ENCODE results near the gene RPS27L.

The RPS27L gene

DNA sequence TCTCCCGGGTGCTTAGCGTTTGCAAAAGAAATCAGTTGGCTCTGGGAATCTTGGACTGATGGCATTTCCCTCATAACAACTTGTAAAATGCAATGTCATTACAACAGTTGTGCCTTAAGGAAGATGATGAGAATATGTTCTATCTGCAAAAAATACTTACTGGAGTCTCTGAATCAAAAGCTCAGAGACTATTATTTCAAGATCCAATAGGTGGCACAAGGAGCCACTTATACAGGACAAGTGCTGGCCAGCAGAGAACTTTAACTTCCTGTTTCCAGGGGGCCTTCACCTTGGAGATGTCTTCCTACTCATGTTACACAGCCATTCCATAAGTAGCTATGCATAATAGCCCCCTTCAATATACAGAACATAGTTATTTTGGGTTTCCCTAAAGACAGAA is 8.9 kb upstream of the RPS27L start (continued):
- TF ChIP-seq, protein P1, sequence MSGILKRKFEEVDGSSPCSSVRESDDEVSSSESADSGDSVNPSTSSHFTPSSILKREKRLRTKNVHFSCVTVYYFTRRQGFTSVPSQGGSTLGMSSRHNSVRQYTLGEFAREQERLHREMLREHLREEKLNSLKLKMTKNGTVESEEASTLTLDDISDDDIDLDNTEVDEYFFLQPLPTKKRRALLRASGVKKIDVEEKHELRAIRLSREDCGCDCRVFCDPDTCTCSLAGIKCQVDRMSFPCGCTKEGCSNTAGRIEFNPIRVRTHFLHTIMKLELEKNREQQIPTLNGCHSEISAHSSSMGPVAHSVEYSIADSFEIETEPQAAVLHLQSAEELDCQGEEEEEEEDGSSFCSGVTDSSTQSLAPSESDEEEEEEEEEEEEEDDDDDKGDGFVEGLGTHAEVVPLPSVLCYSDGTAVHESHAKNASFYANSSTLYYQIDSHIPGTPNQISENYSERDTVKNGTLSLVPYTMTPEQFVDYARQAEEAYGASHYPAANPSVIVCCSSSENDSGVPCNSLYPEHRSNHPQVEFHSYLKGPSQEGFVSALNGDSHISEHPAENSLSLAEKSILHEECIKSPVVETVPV (CRISPR knock-in tag; IDR thresholded peaks at IDR 0.05), result no peak
- TF ChIP-seq GLIS3 (CRISPR knock-in tag; IDR thresholded peaks at IDR 0.05), result no peak

DNA sequence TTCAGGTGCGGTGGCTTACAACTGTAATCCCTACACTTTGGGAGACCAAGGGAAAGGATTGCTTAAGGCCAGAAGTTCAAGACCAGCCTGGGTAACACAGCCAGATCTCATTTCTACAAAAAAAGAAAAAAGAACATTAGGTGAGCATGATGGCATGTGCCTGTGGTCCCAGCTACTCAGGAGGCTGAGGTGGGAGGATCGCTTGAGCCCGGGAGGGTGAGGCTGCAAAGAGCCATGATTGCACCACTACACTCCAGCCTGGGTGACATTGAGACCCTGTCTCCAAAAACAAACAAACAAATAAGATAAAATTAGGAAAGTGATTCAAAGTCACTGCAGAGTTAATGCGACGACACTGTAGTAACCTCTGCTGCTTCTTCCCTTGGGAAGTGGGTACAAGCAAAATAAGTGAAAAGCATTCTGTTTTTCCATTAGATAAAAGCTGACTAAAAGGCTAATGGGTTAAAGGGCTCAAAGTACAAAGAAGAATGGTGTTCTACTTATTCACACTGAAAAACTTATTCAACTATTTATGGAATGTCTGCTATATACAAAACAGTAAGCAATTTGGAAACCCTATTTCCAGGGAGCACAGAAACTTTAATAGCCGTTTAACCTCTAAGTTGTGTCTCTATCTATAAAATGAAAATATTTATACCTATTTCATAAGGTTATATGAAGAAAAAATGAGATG is 8.0 kb upstream of the RPS27L start:
- TF ChIP-seq ISL1 (CRISPR knock-in tag; IDR thresholded peaks at IDR 0.05) (no peak), SNAI2 (CRISPR knock-in tag; IDR thresholded peaks at IDR 0.05) (no peak), ZC3H10 (CRISPR knock-in tag; IDR thresholded peaks at IDR 0.05) (no peak), TOX (CRISPR knock-in tag; IDR thresholded peaks at IDR 0.05; ENCODE audit: borderline replicate concordance) (no peak), OSR1 (CRISPR knock-in tag; IDR thresholded peaks at IDR 0.05) (no peak), RARB (CRISPR knock-in tag; IDR thresholded peaks at IDR 0.05) (no peak), PPARA (CRISPR knock-in tag; IDR thresholded peaks at IDR 0.05; ENCODE audit: borderline replicate concordance) (no peak), ZFP3 (CRISPR knock-in tag; IDR thresholded peaks at IDR 0.05) (no peak)
- TF ChIP-seq, protein P2, sequence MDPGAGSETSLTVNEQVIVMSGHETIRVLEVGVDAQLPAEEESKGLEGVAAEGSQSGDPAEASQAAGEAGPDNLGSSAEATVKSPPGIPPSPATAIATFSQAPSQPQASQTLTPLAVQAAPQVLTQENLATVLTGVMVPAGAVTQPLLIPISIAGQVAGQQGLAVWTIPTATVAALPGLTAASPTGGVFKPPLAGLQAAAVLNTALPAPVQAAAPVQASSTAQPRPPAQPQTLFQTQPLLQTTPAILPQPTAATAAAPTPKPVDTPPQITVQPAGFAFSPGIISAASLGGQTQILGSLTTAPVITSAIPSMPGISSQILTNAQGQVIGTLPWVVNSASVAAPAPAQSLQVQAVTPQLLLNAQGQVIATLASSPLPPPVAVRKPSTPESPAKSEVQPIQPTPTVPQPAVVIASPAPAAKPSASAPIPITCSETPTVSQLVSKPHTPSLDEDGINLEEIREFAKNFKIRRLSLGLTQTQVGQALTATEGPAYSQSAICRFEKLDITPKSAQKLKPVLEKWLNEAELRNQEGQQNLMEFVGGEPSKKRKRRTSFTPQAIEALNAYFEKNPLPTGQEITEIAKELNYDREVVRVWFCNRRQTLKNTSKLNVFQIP (CRISPR knock-in tag; IDR thresholded peaks at IDR 0.05; ENCODE audit: borderline replicate concordance, low read depth), result no peak
- TF ChIP-seq, protein P1 (CRISPR knock-in tag; IDR thresholded peaks at IDR 0.05), result no peak
- TF ChIP-seq, protein P3, sequence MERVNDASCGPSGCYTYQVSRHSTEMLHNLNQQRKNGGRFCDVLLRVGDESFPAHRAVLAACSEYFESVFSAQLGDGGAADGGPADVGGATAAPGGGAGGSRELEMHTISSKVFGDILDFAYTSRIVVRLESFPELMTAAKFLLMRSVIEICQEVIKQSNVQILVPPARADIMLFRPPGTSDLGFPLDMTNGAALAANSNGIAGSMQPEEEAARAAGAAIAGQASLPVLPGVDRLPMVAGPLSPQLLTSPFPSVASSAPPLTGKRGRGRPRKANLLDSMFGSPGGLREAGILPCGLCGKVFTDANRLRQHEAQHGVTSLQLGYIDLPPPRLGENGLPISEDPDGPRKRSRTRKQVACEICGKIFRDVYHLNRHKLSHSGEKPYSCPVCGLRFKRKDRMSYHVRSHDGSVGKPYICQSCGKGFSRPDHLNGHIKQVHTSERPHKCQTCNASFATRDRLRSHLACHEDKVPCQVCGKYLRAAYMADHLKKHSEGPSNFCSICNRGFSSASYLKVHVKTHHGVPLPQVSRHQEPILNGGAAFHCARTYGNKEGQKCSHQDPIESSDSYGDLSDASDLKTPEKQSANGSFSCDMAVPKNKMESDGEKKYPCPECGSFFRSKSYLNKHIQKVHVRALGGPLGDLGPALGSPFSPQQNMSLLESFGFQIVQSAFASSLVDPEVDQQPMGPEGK (CRISPR knock-in tag; IDR thresholded peaks at IDR 0.05; ENCODE audit: borderline replicate concordance), result no peak
- ATAC-seq, result no peak

DNA sequence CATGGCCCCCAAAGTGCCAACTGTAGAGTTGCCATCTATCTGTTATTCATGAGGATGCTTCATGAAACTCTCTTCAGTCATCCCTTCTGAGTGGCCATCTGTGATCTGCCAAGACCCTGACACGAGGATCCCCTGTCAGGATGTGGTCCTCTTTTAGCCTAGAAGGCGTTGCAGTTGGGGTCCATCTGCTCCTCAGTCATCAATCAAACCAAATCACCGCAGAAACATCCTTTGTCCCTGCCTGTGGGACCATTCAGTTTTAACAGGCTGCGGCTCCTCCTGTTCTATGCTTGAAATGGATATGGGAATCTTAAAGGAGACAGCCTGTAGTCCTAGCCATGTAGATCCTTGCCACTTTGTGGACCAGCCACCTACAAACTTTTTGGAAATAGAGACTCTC is 5.9 kb upstream of the RPS27L start:
- ATAC-seq, result no peak
- TF ChIP-seq GLIS3 (CRISPR knock-in tag; IDR thresholded peaks at IDR 0.05) (no peak), SNAI2 (CRISPR knock-in tag; IDR thresholded peaks at IDR 0.05) (no peak), ISL1 (CRISPR knock-in tag; IDR thresholded peaks at IDR 0.05) (no peak), ZFP3 (CRISPR knock-in tag; IDR thresholded peaks at IDR 0.05) (no peak), TCF4 (CRISPR knock-in tag; IDR thresholded peaks at IDR 0.05; ENCODE audit: borderline replicate concordance) (no peak), RARB (CRISPR knock-in tag; IDR thresholded peaks at IDR 0.05) (no peak), ZFP30 (CRISPR knock-in tag; IDR thresholded peaks at IDR 0.05) (no peak), ESRRG (CRISPR knock-in tag; IDR thresholded peaks at IDR 0.05) (no peak), BACH2 (CRISPR knock-in tag; IDR thresholded peaks at IDR 0.05; ENCODE audit: borderline replicate concordance) (no peak), OSR1 (CRISPR knock-in tag; IDR thresholded peaks at IDR 0.05) (no peak), PPARA (CRISPR knock-in tag; IDR thresholded peaks at IDR 0.05; ENCODE audit: borderline replicate concordance) (no peak), ZC3H10 (CRISPR knock-in tag; IDR thresholded peaks at IDR 0.05) (no peak), ZNF8 (CRISPR knock-in tag; IDR thresholded peaks at IDR 0.05) (no peak), ARNTL (CRISPR knock-in tag; IDR thresholded peaks at IDR 0.05; ENCODE audit: borderline replicate concordance, low read depth) (no peak)
- TF ChIP-seq, protein P4, sequence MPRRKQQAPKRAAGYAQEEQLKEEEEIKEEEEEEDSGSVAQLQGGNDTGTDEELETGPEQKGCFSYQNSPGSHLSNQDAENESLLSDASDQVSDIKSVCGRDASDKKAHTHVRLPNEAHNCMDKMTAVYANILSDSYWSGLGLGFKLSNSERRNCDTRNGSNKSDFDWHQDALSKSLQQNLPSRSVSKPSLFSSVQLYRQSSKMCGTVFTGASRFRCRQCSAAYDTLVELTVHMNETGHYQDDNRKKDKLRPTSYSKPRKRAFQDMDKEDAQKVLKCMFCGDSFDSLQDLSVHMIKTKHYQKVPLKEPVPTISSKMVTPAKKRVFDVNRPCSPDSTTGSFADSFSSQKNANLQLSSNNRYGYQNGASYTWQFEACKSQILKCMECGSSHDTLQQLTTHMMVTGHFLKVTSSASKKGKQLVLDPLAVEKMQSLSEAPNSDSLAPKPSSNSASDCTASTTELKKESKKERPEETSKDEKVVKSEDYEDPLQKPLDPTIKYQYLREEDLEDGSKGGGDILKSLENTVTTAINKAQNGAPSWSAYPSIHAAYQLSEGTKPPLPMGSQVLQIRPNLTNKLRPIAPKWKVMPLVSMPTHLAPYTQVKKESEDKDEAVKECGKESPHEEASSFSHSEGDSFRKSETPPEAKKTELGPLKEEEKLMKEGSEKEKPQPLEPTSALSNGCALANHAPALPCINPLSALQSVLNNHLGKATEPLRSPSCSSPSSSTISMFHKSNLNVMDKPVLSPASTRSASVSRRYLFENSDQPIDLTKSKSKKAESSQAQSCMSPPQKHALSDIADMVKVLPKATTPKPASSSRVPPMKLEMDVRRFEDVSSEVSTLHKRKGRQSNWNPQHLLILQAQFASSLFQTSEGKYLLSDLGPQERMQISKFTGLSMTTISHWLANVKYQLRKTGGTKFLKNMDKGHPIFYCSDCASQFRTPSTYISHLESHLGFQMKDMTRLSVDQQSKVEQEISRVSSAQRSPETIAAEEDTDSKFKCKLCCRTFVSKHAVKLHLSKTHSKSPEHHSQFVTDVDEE (CRISPR knock-in tag; IDR thresholded peaks at IDR 0.05), result no peak
- TF ChIP-seq, protein P5, sequence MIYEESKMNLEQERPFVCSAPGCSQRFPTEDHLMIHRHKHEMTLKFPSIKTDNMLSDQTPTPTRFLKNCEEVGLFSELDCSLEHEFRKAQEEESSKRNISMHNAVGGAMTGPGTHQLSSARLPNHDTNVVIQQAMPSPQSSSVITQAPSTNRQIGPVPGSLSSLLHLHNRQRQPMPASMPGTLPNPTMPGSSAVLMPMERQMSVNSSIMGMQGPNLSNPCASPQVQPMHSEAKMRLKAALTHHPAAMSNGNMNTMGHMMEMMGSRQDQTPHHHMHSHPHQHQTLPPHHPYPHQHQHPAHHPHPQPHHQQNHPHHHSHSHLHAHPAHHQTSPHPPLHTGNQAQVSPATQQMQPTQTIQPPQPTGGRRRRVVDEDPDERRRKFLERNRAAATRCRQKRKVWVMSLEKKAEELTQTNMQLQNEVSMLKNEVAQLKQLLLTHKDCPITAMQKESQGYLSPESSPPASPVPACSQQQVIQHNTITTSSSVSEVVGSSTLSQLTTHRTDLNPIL (CRISPR knock-in tag; IDR thresholded peaks at IDR 0.05; ENCODE audit: low read depth), result no peak
- TF ChIP-seq, protein P2 (CRISPR knock-in tag; IDR thresholded peaks at IDR 0.05; ENCODE audit: borderline replicate concordance, low read depth), result no peak

All from SK-N-SH treated with all-trans-retinoic acid at 6 μM for 48 hours (cell line).